Neural cell (in vitro differentiated cells): ENCODE results near the gene NPPA. TPM values are rescaled to one million over a fixed set of nuclear protein-coding genes. Genes with fewer than 3 reads are reported as not detected.

ENCODE experiments used
- H2AFZ ChIP-seq: fragments of 200-600, 300-800 bp; sonication (generic), shearing (Covaris generic); 2 replicates; pipeline ENCODE4 v1.6.0; 2014; ENCODE audit warnings: low read depth, mild to moderate bottlenecking, antibody characterized with exemption, low read length, moderate library complexity
- H3F3A ChIP-seq: fragments of 200-600 bp; shearing (Covaris generic); 2 replicates; pipeline ENCODE4 v1.6.1; 2016; ENCODE audit warnings: mild to moderate bottlenecking, moderate library complexity, mixed read lengths, antibody characterized with exemption, low read length; ENCODE audit not compliant: insufficient read depth, poor library complexity, severe bottlenecking
- H3K27ac ChIP-seq: fragments of 200-600, 300-800 bp; sonication (generic), shearing (Covaris generic); 2 replicates; pipeline ENCODE4 v1.5.1; 2014; ENCODE audit warnings: mild to moderate bottlenecking, low read length, moderate library complexity
- H3K27me3 ChIP-seq: fragments of 300-800, 200-600 bp; sonication (generic), shearing (Covaris generic); 2 replicates; pipeline ENCODE4 v1.6.0; 2014; ENCODE audit warnings: mild to moderate bottlenecking, low read depth, low read length, moderate library complexity; ENCODE audit not compliant: insufficient read depth
- H3K36me3 ChIP-seq: fragments of 300-800, 200-600 bp; sonication (generic), shearing (Covaris generic); 2 replicates; pipeline ENCODE4 v1.5.1; 2014; ENCODE audit warnings: mild to moderate bottlenecking, antibody characterized with exemption, low read length, moderate library complexity; ENCODE audit not compliant: insufficient read depth
- H3K4me2 ChIP-seq: fragments of 300-800, 200-600 bp; sonication (generic), shearing (Covaris generic); 2 replicates; pipeline ENCODE4 v1.6.0; 2014; ENCODE audit warnings: mild to moderate bottlenecking, low read length
- H3K4me3 ChIP-seq: fragments of 300-800, 200-600 bp; sonication (generic), shearing (Covaris generic); 2 replicates; pipeline ENCODE4 v1.5.1; 2014; ENCODE audit warnings: mild to moderate bottlenecking, low read length, moderate library complexity
- H3K79me2 ChIP-seq: fragments of 200-600 bp; shearing (Covaris generic); replicated peaks from 2 replicates; pipeline ENCODE4 v1.6.0; 2014; ENCODE audit warnings: mild to moderate bottlenecking, low read length, moderate library complexity; ENCODE audit not compliant: insufficient read depth
- H3K9ac ChIP-seq: fragments of 300-800, 200-600 bp; sonication (generic), shearing (Covaris generic); 2 replicates; pipeline ENCODE4 v1.6.1; 2016; ENCODE audit warnings: mild to moderate bottlenecking, low read length, mixed read lengths
- H3K9me2 ChIP-seq: fragments of 200-600 bp; shearing (Covaris generic); 2 replicates; pipeline ENCODE4 v1.6.1; 2016; ENCODE audit warnings: mild to moderate bottlenecking, low read length, mixed read lengths; ENCODE audit not compliant: insufficient read depth
- H3K9me3 ChIP-seq: fragments of 200-600, 300-800 bp; sonication (generic), shearing (Covaris generic); 2 replicates; pipeline ENCODE4 v1.6.1; 2016; ENCODE audit warnings: mild to moderate bottlenecking, mixed run types, low read length, moderate library complexity, mixed read lengths
- H4K20me1 ChIP-seq: fragments of 200-600 bp; shearing (Covaris generic); 2 replicates; pipeline ENCODE4 v1.6.1; 2016; ENCODE audit warnings: mild to moderate bottlenecking, mixed run types; ENCODE audit not compliant: insufficient read depth
- CTCF ChIP-seq: fragments of 450-650 bp; IDR thresholded peaks from 2 replicates; pipeline ENCODE4 v1.5.1; 2014; ENCODE audit warnings: antibody characterized with exemption, mild to moderate bottlenecking, moderate library complexity; ENCODE audit not compliant: poor library complexity, severe bottlenecking
- EP300 ChIP-seq: fragments of 450-650 bp; conservative IDR thresholded peaks from 2 replicates; pipeline ENCODE4 v1.6.1; 2014; ENCODE audit warnings: antibody characterized with exemption, mild to moderate bottlenecking, moderate library complexity; ENCODE audit not compliant: poor library complexity, severe bottlenecking
- EZH2 ChIP-seq: fragments of 200-600, 300-800 bp; shearing (Covaris generic), sonication (generic); IDR thresholded peaks from 2 replicates; pipeline ENCODE4 v1.6.1; 2014; ENCODE audit warnings: antibody characterized with exemption, low read length, borderline replicate concordance, mild to moderate bottlenecking; ENCODE audit not compliant: insufficient read depth, poor library complexity, severe bottlenecking
- MXI1 ChIP-seq: fragments of 450-650 bp; conservative IDR thresholded peaks from 2 replicates; pipeline ENCODE4 v1.6.1; 2014; ENCODE audit warnings: antibody characterized with exemption, mild to moderate bottlenecking; ENCODE audit not compliant: poor library complexity, severe bottlenecking
- POLR2AphosphoS5 ChIP-seq: IDR thresholded peaks from 2 replicates; pipeline ENCODE4 v1.6.1; 2012
- RAD21 ChIP-seq: fragments of 450-650 bp; conservative IDR thresholded peaks from 2 replicates; pipeline ENCODE4 v1.6.1; 2014; ENCODE audit warnings: antibody characterized with exemption, mild to moderate bottlenecking, moderate library complexity
- SMC3 ChIP-seq: fragments of 450-650 bp; conservative IDR thresholded peaks from 2 replicates; pipeline ENCODE4 v1.6.1; 2014; ENCODE audit warnings: antibody characterized with exemption, mild to moderate bottlenecking, moderate library complexity; ENCODE audit not compliant: poor library complexity
- TAF1 ChIP-seq: IDR thresholded peaks from 2 replicates; pipeline ENCODE4 v1.6.1; 2012; ENCODE audit warnings: low read depth
- polyA plus RNA-seq: library from polyadenylated mRNA; depleted of rRNA; stranded (reverse); fragments of >200 nt; gene quantifications from 2 replicates; pipeline ENCODE4 v1.2.3, GENCODE V29; 2014
- TF ChIP-seq, protein P1 (sequence below): IDR thresholded peaks from 2 replicates; pipeline ENCODE4 v1.6.1; 2012; ENCODE audit warnings: borderline replicate concordance

The NPPA gene
- polyA plus RNA-seq, 1 donor from 2014 or later = not detected

- H2AFZ ChIP-seq = no peak overlapping the region
- H3K36me3 ChIP-seq = no peaks in the 10 kb centered on the region
- H3K9me3 ChIP-seq = no peaks in the 10 kb centered on the region
- no peak overlapping the region for H3K9ac ChIP-seq
- H3K27ac ChIP-seq = no peak overlapping the region
- no peak overlapping the region for H3K4me3 ChIP-seq
- H3K79me2 ChIP-seq = no peaks in the 10 kb centered on the region
- no peak overlapping the region for H3K4me2 ChIP-seq
- no peaks in the 10 kb centered on the region for H3F3A ChIP-seq
- peaks cover 50% of the 10 kb centered on the region for H3K27me3 ChIP-seq
- H4K20me1 ChIP-seq = no peaks in the 10 kb centered on the region
- H3K9me2 ChIP-seq = no peaks in the 10 kb centered on the region
- TF ChIP-seq, protein P1, sequence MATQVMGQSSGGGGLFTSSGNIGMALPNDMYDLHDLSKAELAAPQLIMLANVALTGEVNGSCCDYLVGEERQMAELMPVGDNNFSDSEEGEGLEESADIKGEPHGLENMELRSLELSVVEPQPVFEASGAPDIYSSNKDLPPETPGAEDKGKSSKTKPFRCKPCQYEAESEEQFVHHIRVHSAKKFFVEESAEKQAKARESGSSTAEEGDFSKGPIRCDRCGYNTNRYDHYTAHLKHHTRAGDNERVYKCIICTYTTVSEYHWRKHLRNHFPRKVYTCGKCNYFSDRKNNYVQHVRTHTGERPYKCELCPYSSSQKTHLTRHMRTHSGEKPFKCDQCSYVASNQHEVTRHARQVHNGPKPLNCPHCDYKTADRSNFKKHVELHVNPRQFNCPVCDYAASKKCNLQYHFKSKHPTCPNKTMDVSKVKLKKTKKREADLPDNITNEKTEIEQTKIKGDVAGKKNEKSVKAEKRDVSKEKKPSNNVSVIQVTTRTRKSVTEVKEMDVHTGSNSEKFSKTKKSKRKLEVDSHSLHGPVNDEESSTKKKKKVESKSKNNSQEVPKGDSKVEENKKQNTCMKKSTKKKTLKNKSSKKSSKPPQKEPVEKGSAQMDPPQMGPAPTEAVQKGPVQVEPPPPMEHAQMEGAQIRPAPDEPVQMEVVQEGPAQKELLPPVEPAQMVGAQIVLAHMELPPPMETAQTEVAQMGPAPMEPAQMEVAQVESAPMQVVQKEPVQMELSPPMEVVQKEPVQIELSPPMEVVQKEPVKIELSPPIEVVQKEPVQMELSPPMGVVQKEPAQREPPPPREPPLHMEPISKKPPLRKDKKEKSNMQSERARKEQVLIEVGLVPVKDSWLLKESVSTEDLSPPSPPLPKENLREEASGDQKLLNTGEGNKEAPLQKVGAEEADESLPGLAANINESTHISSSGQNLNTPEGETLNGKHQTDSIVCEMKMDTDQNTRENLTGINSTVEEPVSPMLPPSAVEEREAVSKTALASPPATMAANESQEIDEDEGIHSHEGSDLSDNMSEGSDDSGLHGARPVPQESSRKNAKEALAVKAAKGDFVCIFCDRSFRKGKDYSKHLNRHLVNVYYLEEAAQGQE = no peak
- no peak for TF ChIP-seq MXI1
- no peak for TF ChIP-seq EZH2
- no peak for TF ChIP-seq EP300
- TF ChIP-seq RAD21 = no peak
- TF ChIP-seq CTCF = no peak
- no peak for TF ChIP-seq TAF1
- TF ChIP-seq POLR2AphosphoS5 = no peak
- no peak for TF ChIP-seq SMC3
Measured at GRCh38 chr1:11858158-11858557, 10.6 kb upstream of the NPPA start.

GRCh38 chr1:11857164-11857851 is 9.7 kb upstream of the NPPA start:
- Histone ChIP-seq H3K9me3 (no peaks in the 10 kb centered on the region), H3K36me3 (no peaks in the 10 kb centered on the region), H3K27me3 (peaks cover 50% of the 10 kb centered on the region), H3F3A (no peaks in the 10 kb centered on the region), H3K4me2 (no peak overlapping the region), H3K9ac (no peak overlapping the region), H3K4me3 (no peak overlapping the region), H3K79me2 (no peaks in the 10 kb centered on the region), H3K27ac (no peak overlapping the region), H4K20me1 (no peaks in the 10 kb centered on the region), H3K9me2 (no peaks in the 10 kb centered on the region), H2AFZ (no peak overlapping the region)
- TF ChIP-seq EP300 (no peak), SMC3 (no peak), EZH2 (no peak), POLR2AphosphoS5 (no peak), MXI1 (no peak), RAD21 (no peak), CTCF (no peak), TAF1 (no peak)
- TF ChIP-seq, protein P1 = no peak
